Measurements from ENCODE around the gene TENT4A.
"Not testable (repeated sequence)": the region's sequence is repeated elsewhere in the genome, so short reads cannot be mapped to it uniquely, and the experiment has no call there.

GRCh38 chr5:6668717-6669116, 44.5 kb upstream of the TENT4A start:
- TF ChIP-seq CTCF (conservative IDR thresholded peaks at IDR 0.05; ENCODE audit: low read depth, low read length); EZH2 (IDR thresholded peaks at IDR 0.05; ENCODE audit: borderline replicate concordance, low read depth, low read length, poor library complexity, severe bottlenecking): not testable (repeated sequence)
